CD4-positive, alpha-beta T cell (primary cell): ENCODE data around the gene ONECUT3. TPM values are rescaled to one million over a fixed set of nuclear protein-coding genes. Genes with fewer than 3 reads are reported as not detected.

Experiments
- ATAC-seq: fragments of 200-7000 bp; cut with Tn5 transposase; one replicate; pipeline ENCODE4 v1.10.0; 2022; ENCODE audit warnings: mild to moderate bottlenecking; ENCODE audit not compliant: poor library complexity
- CTCF ChIA-PET: fragments of 350-600 bp; sonication (Branson Sonifier 250); formaldehyde crosslinking; loops from one replicate; lab custom pipeline; 2021; ENCODE audit warnings: antibody characterized with exemption, inconsistent platforms; lab: Charles Lee
- POLR2A ChIA-PET: fragments of 350-600 bp; sonication (Branson Sonifier 250); formaldehyde crosslinking; loops from one replicate; lab custom pipeline; 2021; ENCODE audit warnings: antibody characterized with exemption, inconsistent platforms; lab: Charles Lee
- DNase-seq, 14 experiments: peaks; one replicate each; pipeline ENCODE4 v3.0.0-alpha.2; 2013 to 2020; ENCODE audit warnings: mixed read lengths in 2 of 14
- H3K27ac ChIP-seq, 2 donors: one replicate each; pipeline versions ENCODE4 v1.5.1 to v1.7.0; 2013; ENCODE audit warnings: low read length in 2 of 2, low read depth in 1 of 2, mild to moderate bottlenecking in 1 of 2
- H3K27me3 ChIP-seq, 2 experiments: 1 replicate in 1 of 2; 2 replicates in 1 of 2; pipeline versions ENCODE4 v1.6.1 to v1.7.0; 2013; ENCODE audit warnings: low read length in 2 of 2, control low read depth in 1 of 2, mild to moderate bottlenecking in 1 of 2, moderate library complexity in 1 of 2; ENCODE audit not compliant: insufficient read depth in 2 of 2, control insufficient read depth in 1 of 2
- H3K36me3 ChIP-seq: one replicate; pipeline ENCODE4 v1.6.1; 2013; ENCODE audit warnings: low read length, control low read depth; ENCODE audit not compliant: insufficient read depth
- H3K4me1 ChIP-seq: one replicate; pipeline ENCODE4 v1.6.1; 2013; ENCODE audit warnings: low read length, control low read depth; ENCODE audit not compliant: insufficient read depth
- H3K4me3 ChIP-seq: one replicate; pipeline ENCODE4 v1.5.1; 2013; ENCODE audit warnings: mild to moderate bottlenecking, low read length, moderate library complexity
- H3K9me3 ChIP-seq, 2 experiments: 1 replicate in 1 of 2; 2 replicates in 1 of 2; pipeline versions ENCODE4 v1.6.1 to v1.7.0; 2013; ENCODE audit warnings: low read length in 2 of 2, mild to moderate bottlenecking in 2 of 2, control low read depth in 1 of 2, moderate library complexity in 1 of 2; ENCODE audit not compliant: control insufficient read depth in 1 of 2, insufficient read depth in 1 of 2
- H3K27ac Mint-ChIP-seq: one replicate; pipeline ENCODE4 v1.8.0; 2020; ENCODE audit warnings: mixed read lengths
- H3K27me3 Mint-ChIP-seq: one replicate; pipeline ENCODE4 v1.8.0; 2021; ENCODE audit warnings: mixed read lengths
- H3K36me3 Mint-ChIP-seq: one replicate; pipeline ENCODE4 v1.8.0; 2021; ENCODE audit warnings: low read depth, mixed read lengths
- H3K4me1 Mint-ChIP-seq: one replicate; pipeline ENCODE4 v1.8.0; 2021; ENCODE audit warnings: low read depth, mixed read lengths
- H3K4me3 Mint-ChIP-seq: one replicate; pipeline ENCODE4 v1.8.0; 2020; ENCODE audit warnings: mild to moderate bottlenecking, mixed read lengths
- H3K9me3 Mint-ChIP-seq: one replicate; pipeline ENCODE4 v1.8.0; 2020; ENCODE audit warnings: mixed read lengths
- CTCF ChIP-seq: fragments of 200-600 bp; IDR thresholded peaks from one replicate; pipeline ENCODE4 v1.8.0; 2022; ENCODE audit warnings: antibody characterized with exemption, mild to moderate bottlenecking
- intact Hi-C, 2 experiments: fragments of 100-400 bp; cut with DNase I in 1 of 2; cut with micrococcal nuclease in 1 of 2; formaldehyde crosslinking; loops; one replicate each; pipeline versions ENCODE4 v1.15.1 to v1.9.0; 2023 to 2025; cut with DNase I, micrococcal nuclease
- total RNA-seq, 174 experiments: library from RNA in 2 of 174; stranded (reverse) in 2 of 174; gene quantifications; one replicate each; pipeline ENCODE4 v1.2.3 and lab custom pipeline; 2021 to 2026

ONECUT3 gene
- total RNA-seq, 2 experiments from 2014 or later, result not detected

- Histone ChIP-seq H3K9me3 (no peaks in the 10 kb centered on the region), H3K36me3 (peaks cover 79% of the 10 kb centered on the region), H3K4me3 (no peak overlapping the region), H3K27ac (no peak overlapping the region), H3K27me3 (no peaks in the 10 kb centered on the region), H3K4me1 (no peaks in the 10 kb centered on the region)
- no peaks in the 10 kb centered on the region for H3K4me1 Mint-ChIP-seq
- POLR2A ChIA-PET, result no interaction called here
- no peak for DNase-seq
- H3K4me3 Mint-ChIP-seq, result no peak overlapping the region
- H3K27ac Mint-ChIP-seq, result no peak overlapping the region
- no peaks in the 10 kb centered on the region for H3K27me3 Mint-ChIP-seq
- H3K9me3 Mint-ChIP-seq, result no peaks in the 10 kb centered on the region
- intact Hi-C loops, result no loop called here
- no peak for TF ChIP-seq CTCF
- CTCF ChIA-PET, result no interaction called here
- no peak for ATAC-seq
- peaks cover 55% of the 10 kb centered on the region for H3K36me3 Mint-ChIP-seq
Observed at GRCh38 chr19:1818549-1819195, 65.4 kb downstream of the ONECUT3 start.

GRCh38 chr19:1819341-1820255 lies 66.3 kb downstream of the ONECUT3 start:
- H3K27ac Mint-ChIP-seq, result no peak overlapping the region
- POLR2A ChIA-PET, result no interaction called here

GRCh38 chr19:1822210-1822609 lies 68.9 kb downstream of the ONECUT3 start:
- TF ChIP-seq CTCF, result no peak
- H3K4me3 ChIP-seq, result no peak overlapping the region
- no peak overlapping the region for H3K4me3 Mint-ChIP-seq
- intact Hi-C loops, result loop anchor here in 1 of 2 experiments (10.0 kb wide), 1 partner anchor 277 kb away; no protein-coding TSS in a partner anchor
- H3K36me3 Mint-ChIP-seq, result peaks cover 57% of the 10 kb centered on the region
- H3K4me1 Mint-ChIP-seq, result peaks cover 4% of the 10 kb centered on the region
- no peak overlapping the region for H3K27ac ChIP-seq
- ChIA-PET POLR2A (no interaction called here), CTCF (no interaction called here)
- no peaks in the 10 kb centered on the region for H3K27me3 ChIP-seq
- H3K27ac Mint-ChIP-seq, result no peak overlapping the region
- peaks cover 80% of the 10 kb centered on the region for H3K36me3 ChIP-seq
- no peak for DNase-seq
- H3K9me3 Mint-ChIP-seq, result no peaks in the 10 kb centered on the region
- peaks cover 10% of the 10 kb centered on the region for H3K4me1 ChIP-seq
- ATAC-seq, result no peak
- no peaks in the 10 kb centered on the region for H3K27me3 Mint-ChIP-seq
- no peaks in the 10 kb centered on the region for H3K9me3 ChIP-seq

More at GRCh38 chr19:1819341-1820255, 66.3 kb downstream of the ONECUT3 start:
- Mint-ChIP-seq H3K4me3 (no peak overlapping the region), H3K27me3 (no peaks in the 10 kb centered on the region), H3K4me1 (no peaks in the 10 kb centered on the region), H3K36me3 (peaks cover 61% of the 10 kb centered on the region), H3K9me3 (no peaks in the 10 kb centered on the region)
- TF ChIP-seq CTCF, result no peak
- Histone ChIP-seq H3K27me3 (no peaks in the 10 kb centered on the region), H3K9me3 (no peaks in the 10 kb centered on the region), H3K4me1 (no peaks in the 10 kb centered on the region), H3K4me3 (no peak overlapping the region), H3K27ac (no peak overlapping the region), H3K36me3 (peaks cover 88% of the 10 kb centered on the region)
- ATAC-seq (no peak), DNase-seq (no peak)
- intact Hi-C loops, result loop anchor here in 1 of 2 experiments (10.0 kb wide), 1 partner anchor 275 kb away; no protein-coding TSS in a partner anchor
- CTCF ChIA-PET, result no interaction called here
